SK-N-SH treated with all-trans-retinoic acid at 6 μM for 48 hours (cell line): ENCODE results near the gene FBXL13.
"Not testable (repeated sequence)": the region's sequence is repeated elsewhere in the genome, so short reads cannot be mapped to it uniquely, and the experiment has no call there.

Experiments
- ATAC-seq: fragments of 200-7000 bp; cut with Tn5 transposase; 3 replicates; pipeline ENCODE4 v1.9.1; 2020; ENCODE audit warnings: mild to moderate bottlenecking, moderate library complexity
- ARNTL ChIP-seq: fragments of 450-650 bp; formaldehyde crosslinking; IDR thresholded peaks from 2 replicates; pipeline ENCODE4 v1.5.0; 2020; ENCODE audit warnings: low read depth, mild to moderate bottlenecking, moderate library complexity, borderline replicate concordance
- BACH2 ChIP-seq: fragments of 250-450 bp; sonication (Bioruptor Pico); IDR thresholded peaks from 2 replicates; pipeline ENCODE4 v1.9.0; 2021; ENCODE audit warnings: mild to moderate bottlenecking, borderline replicate concordance
- CREB5 ChIP-seq: fragments of 250-450 bp; sonication (Bioruptor Pico); IDR thresholded peaks from 2 replicates; pipeline ENCODE4 v1.5.1; 2020; ENCODE audit warnings: low read depth, mild to moderate bottlenecking, moderate library complexity
- CSDC2 ChIP-seq: fragments of 250-450 bp; sonication (Bioruptor Pico); IDR thresholded peaks from 2 replicates; pipeline ENCODE4 v1.5.0; 2020; ENCODE audit warnings: mild to moderate bottlenecking, moderate library complexity
- CSRNP3 ChIP-seq: fragments of 250-450 bp; sonication (Bioruptor Pico); IDR thresholded peaks from 2 replicates; pipeline ENCODE4 v1.5.1; 2021; ENCODE audit warnings: mild to moderate bottlenecking, moderate library complexity
- ESRRG ChIP-seq: fragments of 250-450 bp; sonication (Bioruptor Pico); IDR thresholded peaks from 2 replicates; pipeline ENCODE4 v1.6.1; 2021; ENCODE audit warnings: mild to moderate bottlenecking
- GLIS3 ChIP-seq: fragments of 250-450 bp; sonication (Bioruptor Pico); IDR thresholded peaks from 2 replicates; pipeline ENCODE4 v1.5.0; 2020; ENCODE audit warnings: mild to moderate bottlenecking, moderate library complexity
- ISL1 ChIP-seq: fragments of 250-450 bp; sonication (Bioruptor Pico); IDR thresholded peaks from 2 replicates; pipeline ENCODE4 v2.1.2; 2022; ENCODE audit warnings: mild to moderate bottlenecking, moderate library complexity
- OSR1 ChIP-seq: fragments of 250-450 bp; sonication (Bioruptor Pico); IDR thresholded peaks from 2 replicates; pipeline ENCODE4 v1.8.0; 2022; ENCODE audit warnings: moderate library complexity, mild to moderate bottlenecking, inconsistent platforms
- PATZ1 ChIP-seq: fragments of 250-450 bp; sonication (Bioruptor Pico); IDR thresholded peaks from 2 replicates; pipeline ENCODE4 v1.8.0; 2020; ENCODE audit warnings: mild to moderate bottlenecking, moderate library complexity, borderline replicate concordance
- POU6F1 ChIP-seq: fragments of 250-450 bp; sonication (Bioruptor Pico); IDR thresholded peaks from 2 replicates; pipeline ENCODE4 v1.8.0; 2021; ENCODE audit warnings: low read depth, mild to moderate bottlenecking, moderate library complexity, borderline replicate concordance
- PPARA ChIP-seq: fragments of 250-450 bp; sonication (Bioruptor Pico); IDR thresholded peaks from 2 replicates; pipeline ENCODE4 v1.5.0; 2020; ENCODE audit warnings: mild to moderate bottlenecking, borderline replicate concordance
- RARB ChIP-seq: fragments of 250-450 bp; sonication (Bioruptor Pico); IDR thresholded peaks from 2 replicates; pipeline ENCODE4 v1.8.0; 2021; ENCODE audit warnings: mild to moderate bottlenecking, moderate library complexity
- SNAI2 ChIP-seq: fragments of 250-450 bp; sonication (Bioruptor Pico); IDR thresholded peaks from 2 replicates; pipeline ENCODE4 v1.5.0; 2020; ENCODE audit warnings: mild to moderate bottlenecking, moderate library complexity
- TCF4 ChIP-seq: fragments of 250-450 bp; sonication (Bioruptor Pico); IDR thresholded peaks from 2 replicates; pipeline ENCODE4 v1.8.0; 2021; ENCODE audit warnings: mild to moderate bottlenecking, moderate library complexity, borderline replicate concordance
- TOX ChIP-seq: fragments of 250-450 bp; sonication (Bioruptor Pico); IDR thresholded peaks from 2 replicates; pipeline ENCODE4 v1.8.0; 2021; ENCODE audit warnings: mild to moderate bottlenecking, moderate library complexity, borderline replicate concordance
- TSHZ2 ChIP-seq: fragments of 250-450 bp; sonication (Bioruptor Pico); IDR thresholded peaks from 2 replicates; pipeline ENCODE4 v1.5.0; 2020; ENCODE audit warnings: mild to moderate bottlenecking, moderate library complexity
- ZC3H10 ChIP-seq: fragments of 250-450 bp; sonication (Bioruptor Pico); IDR thresholded peaks from 2 replicates; pipeline ENCODE4 v1.5.1; 2021; ENCODE audit warnings: mild to moderate bottlenecking, moderate library complexity
- ZFP30 ChIP-seq: fragments of 450-650 bp; formaldehyde crosslinking; IDR thresholded peaks from 2 replicates; pipeline ENCODE4 v1.5.0; 2022; ENCODE audit warnings: mild to moderate bottlenecking, moderate library complexity
- ZNF565 ChIP-seq: fragments of 450-650 bp; formaldehyde crosslinking; conservative IDR thresholded peaks from 2 replicates; pipeline ENCODE4 v1.5.0; 2020; ENCODE audit warnings: low read depth, mild to moderate bottlenecking, moderate library complexity
- ZNF70 ChIP-seq: fragments of 450-650 bp; formaldehyde crosslinking; IDR thresholded peaks from 2 replicates; pipeline ENCODE4 v1.5.0; 2020; ENCODE audit warnings: mild to moderate bottlenecking, moderate library complexity
- ZNF8 ChIP-seq: fragments of 450-650 bp; formaldehyde crosslinking; IDR thresholded peaks from 2 replicates; pipeline ENCODE4 v1.5.0; 2020; ENCODE audit warnings: mild to moderate bottlenecking, moderate library complexity

FBXL13 gene

GRCh38 chr7:103025341-103025740 lies 49.3 kb downstream of the FBXL13 start:
- no peak for TF ChIP-seq ZC3H10 (CRISPR knock-in tag)
- TF ChIP-seq CREB5 (CRISPR knock-in tag) = no peak
- no peak for TF ChIP-seq OSR1 (CRISPR knock-in tag)
- TF ChIP-seq ZNF70 (CRISPR knock-in tag) = no peak
- no peak for TF ChIP-seq ESRRG
- TF ChIP-seq ARNTL (CRISPR knock-in tag) = no peak
- no peak for TF ChIP-seq TCF4 (CRISPR knock-in tag)
- no peak for TF ChIP-seq ZNF8 (CRISPR knock-in tag)
- TF ChIP-seq PPARA (CRISPR knock-in tag) = no peak
- no peak for TF ChIP-seq ZNF565 (CRISPR knock-in tag)
- no peak for TF ChIP-seq SNAI2
- TF ChIP-seq POU6F1 (CRISPR knock-in tag) = no peak
- no peak for ATAC-seq

- not testable (repeated sequence) for ATAC-seq
- peak; percentile 77 for TF ChIP-seq ZNF8 (CRISPR knock-in tag)
These were observed 51.0 kb downstream of the FBXL13 start for GRCh38 chr7:103023578-103023977.

GRCh38 chr7:103021490-103021889 lies 53.1 kb downstream of the FBXL13 start:
- not testable (repeated sequence) for ATAC-seq

GRCh38 chr7:103020876-103021275 lies 53.7 kb downstream of the FBXL13 start:
- ATAC-seq = not testable (repeated sequence)

- not testable (repeated sequence) for ATAC-seq
These were observed 56.3 kb downstream of the FBXL13 start for GRCh38 chr7:103018295-103018694.

GRCh38 chr7:103011650-103012049 lies 62.9 kb downstream of the FBXL13 start:
- TF ChIP-seq GLIS3 (CRISPR knock-in tag) (no peak), CSRNP3 (CRISPR knock-in tag) (no peak), PATZ1 (CRISPR knock-in tag) (no peak), ARNTL (CRISPR knock-in tag) (no peak), ZNF8 (CRISPR knock-in tag) (no peak), ZFP30 (CRISPR knock-in tag) (no peak), CSDC2 (CRISPR knock-in tag) (no peak), TCF4 (CRISPR knock-in tag) (no peak), PPARA (CRISPR knock-in tag) (no peak), ZNF70 (CRISPR knock-in tag) (no peak), ESRRG (no peak), RARB (no peak), ISL1 (CRISPR knock-in tag) (no peak), TSHZ2 (CRISPR knock-in tag) (no peak), ZNF565 (CRISPR knock-in tag) (no peak), TOX (CRISPR knock-in tag) (no peak), OSR1 (CRISPR knock-in tag) (no peak), BACH2 (CRISPR knock-in tag) (no peak), ZC3H10 (CRISPR knock-in tag) (no peak), SNAI2 (no peak)
- ATAC-seq = no peak
